ENCODE results near the gene PRKN.

The PRKN gene

GRCh38 chr6:161493576-161494118, 1233.9 kb downstream of the PRKN start:
- no peak for DNase-seq (ENCODE audit: low read depth in 2 of 2)

GRCh38 chr6:161489626-161490306, 1237.8 kb downstream of the PRKN start:
- DNase-seq (ENCODE audit: low read depth in 2 of 2) = no peak

GRCh38 chr6:161487694-161488093, 1239.9 kb downstream of the PRKN start:
- no peak for DNase-seq (ENCODE audit: low read depth in 2 of 2)

GRCh38 chr6:161487217-161487531, 1240.4 kb downstream of the PRKN start:
- no peak for DNase-seq (ENCODE audit: low read depth in 2 of 2)

- DNase-seq (ENCODE audit: low read depth in 2 of 2) = no peak
These were observed 1241.0 kb downstream of the PRKN start for GRCh38 chr6:161486361-161487216.

- DNase-seq (ENCODE audit: low read depth in 2 of 2) = no peak
These were observed 1245.1 kb downstream of the PRKN start for GRCh38 chr6:161482517-161482858.

- no peak for DNase-seq (ENCODE audit: low read depth in 2 of 2)
These were observed 1245.6 kb downstream of the PRKN start for GRCh38 chr6:161481786-161482516.

- DNase-seq (ENCODE audit: low read depth in 2 of 2) = no peak
These were observed 1247.0 kb downstream of the PRKN start for GRCh38 chr6:161480421-161481155.

- DNase-seq (ENCODE audit: low read depth in 2 of 2) = no peak
These were observed 1248.2 kb downstream of the PRKN start for GRCh38 chr6:161479376-161479775.

GRCh38 chr6:161477876-161478425, 1249.6 kb downstream of the PRKN start:
- no peak for DNase-seq (ENCODE audit: low read depth in 2 of 2)

- no peak for DNase-seq (ENCODE audit: low read depth in 2 of 2)
These were observed 1250.9 kb downstream of the PRKN start for GRCh38 chr6:161476711-161477110.

GRCh38 chr6:161465403-161465802, 1262.2 kb downstream of the PRKN start:
- DNase-seq (ENCODE audit: low read depth in 2 of 2) = no peak

GRCh38 chr6:161463071-161463470, 1264.5 kb downstream of the PRKN start:
- DNase-seq (ENCODE audit: low read depth in 2 of 2) = no peak

- no peak for DNase-seq (ENCODE audit: low read depth in 2 of 2)
These were observed 1265.4 kb downstream of the PRKN start for GRCh38 chr6:161462148-161462547.

- DNase-seq (ENCODE audit: low read depth in 2 of 2) = no peak
These were observed 1268.5 kb downstream of the PRKN start for GRCh38 chr6:161459008-161459615.

- no peak for DNase-seq (ENCODE audit: low read depth in 2 of 2)
These were observed 1269.2 kb downstream of the PRKN start for GRCh38 chr6:161458201-161458951.

- no peak for DNase-seq (ENCODE audit: low read depth in 2 of 2)
These were observed 1271.7 kb downstream of the PRKN start for GRCh38 chr6:161455848-161456247.

- no peak for DNase-seq (ENCODE audit: low read depth in 2 of 2)
These were observed 1274.0 kb downstream of the PRKN start for GRCh38 chr6:161453558-161453957.

GRCh38 chr6:161452241-161452640, 1275.3 kb downstream of the PRKN start:
- DNase-seq (ENCODE audit: low read depth in 2 of 2) = no peak

GRCh38 chr6:161449521-161449920, 1278.0 kb downstream of the PRKN start:
- no peak for DNase-seq (ENCODE audit: low read depth in 2 of 2)

All from stimulated activated CD4-positive, alpha-beta T cell treated with anti-CD3 and anti-CD28 coated beads, Interleukin-12 subunit alpha, Interleukin-12 subunit beta, amount 100 ng/mL, for 24 hours (primary cell).